ENCODE data around the gene BTBD16.

Gene BTBD16

GRCh38 chr10:122248356-122249302 lies 22.5 kb upstream of the BTBD16 start:
- no peak for DNase-seq

- no peak for DNase-seq
Observed at GRCh38 chr10:122249303-122249850, 21.7 kb upstream of the BTBD16 start.

GRCh38 chr10:122249991-122250750 lies 20.9 kb upstream of the BTBD16 start:
- DNase-seq, result no peak

GRCh38 chr10:122251459-122252255 lies 19.4 kb upstream of the BTBD16 start:
- DNase-seq, result no peak

- DNase-seq, result no peak
Observed at GRCh38 chr10:122252805-122253204, 18.3 kb upstream of the BTBD16 start.

- DNase-seq, result no peak
Observed at GRCh38 chr10:122253605-122254004, 17.5 kb upstream of the BTBD16 start.

GRCh38 chr10:122254831-122255230 lies 16.3 kb upstream of the BTBD16 start:
- no peak for DNase-seq

- DNase-seq, result no peak
Observed at GRCh38 chr10:122255509-122256301, 15.4 kb upstream of the BTBD16 start.

- DNase-seq, result no peak
Observed at GRCh38 chr10:122257041-122257440, 14.1 kb upstream of the BTBD16 start.

GRCh38 chr10:122258136-122259074 lies 12.7 kb upstream of the BTBD16 start:
- no peak for DNase-seq

GRCh38 chr10:122259075-122259466 lies 12.0 kb upstream of the BTBD16 start:
- DNase-seq, result no peak

GRCh38 chr10:122261584-122261983 lies 9.5 kb upstream of the BTBD16 start:
- DNase-seq, result no peak

- no peak for DNase-seq
Observed at GRCh38 chr10:122263971-122264370, 7.1 kb upstream of the BTBD16 start.

GRCh38 chr10:122264436-122264835 lies 6.7 kb upstream of the BTBD16 start:
- DNase-seq, result no peak

GRCh38 chr10:122264931-122265330 lies 6.2 kb upstream of the BTBD16 start:
- no peak for DNase-seq

- DNase-seq, result no peak
Observed at GRCh38 chr10:122265896-122266295, 5.2 kb upstream of the BTBD16 start.

- DNase-seq, result peak in 1 of 2 experiments; percentile 12
Observed at GRCh38 chr10:122267849-122268737, 3.0 kb upstream of the BTBD16 start.

GRCh38 chr10:122269059-122269687 lies 1.9 kb upstream of the BTBD16 start:
- no peak for DNase-seq

GRCh38 chr10:122273966-122274545 lies 3.0 kb downstream of the BTBD16 start:
- DNase-seq, result no peak
